AG10803 (cell line): Measurements from ENCODE around the gene PCSK4.
"Not testable (repeated sequence)": the region's sequence is repeated elsewhere in the genome, so short reads cannot be mapped to it uniquely, and the experiment has no call there.

Experiments
- DNase-seq: peaks from one replicate; pipeline ENCODE4 v3.0.0; 2010; ENCODE audit warnings: low read depth
- H3K4me3 ChIP-seq: 2 replicates; pipeline ENCODE4 v1.5.1; 2011; ENCODE audit warnings: mild to moderate bottlenecking, low read length, control low read depth
- CTCF ChIP-seq: conservative IDR thresholded peaks from 2 replicates; pipeline ENCODE4 v1.5.1; 2011; ENCODE audit warnings: mild to moderate bottlenecking, low read length, control low read depth, inconsistent platforms

Gene PCSK4

GRCh38 chr19:1502433-1503088 lies 12.4 kb upstream of the PCSK4 start:
- H3K4me3 ChIP-seq = no peak overlapping the region
- DNase-seq = no peak
- TF ChIP-seq CTCF = no peak

GRCh38 chr19:1501200-1501595 lies 11.0 kb upstream of the PCSK4 start:
- no peak overlapping the region for H3K4me3 ChIP-seq
- DNase-seq = no peak
- no peak for TF ChIP-seq CTCF

GRCh38 chr19:1499231-1499630 lies 9.1 kb upstream of the PCSK4 start:
- H3K4me3 ChIP-seq, DNase-seq: not testable (repeated sequence)

- no peak for TF ChIP-seq CTCF
- no peak overlapping the region for H3K4me3 ChIP-seq
- no peak for DNase-seq
Measured at GRCh38 chr19:1497578-1498235, 7.6 kb upstream of the PCSK4 start.

GRCh38 chr19:1496714-1497577 lies 6.8 kb upstream of the PCSK4 start:
- H3K4me3 ChIP-seq = no peak overlapping the region
- DNase-seq = no peak
- no peak for TF ChIP-seq CTCF

GRCh38 chr19:1495799-1496713 lies 5.9 kb upstream of the PCSK4 start:
- no peak for TF ChIP-seq CTCF
- no peak for DNase-seq
- H3K4me3 ChIP-seq = no peak overlapping the region
